ENCODE results near the gene OR9A2.

The OR9A2 gene

GRCh38 chr7:143027032-143027431 lies at the start of gene OR9A2:
OR9A2 (minus strand) TSS chr7:143027132; CDS start chr7:143027132, 0 bp downstream.
- DNase-seq (ENCODE audit: low spot score) = no peak

GRCh38 chr7:143074141-143074540 lies 47.2 kb upstream of the OR9A2 start:
- DNase-seq (ENCODE audit: low spot score) (no peak), FAIRE-seq (no peak)

More at GRCh38 chr7:143027032-143027431, at the start of gene OR9A2:
- no peak for FAIRE-seq

- FAIRE-seq (no peak), DNase-seq (ENCODE audit: low spot score) (no peak)
Observed at GRCh38 chr7:143073556-143073955, 46.6 kb upstream of the OR9A2 start.

GRCh38 chr7:143069912-143070500 lies 43.1 kb upstream of the OR9A2 start:
- no peak for FAIRE-seq
- DNase-seq (ENCODE audit: low spot score) = no peak

GRCh38 chr7:143068446-143068845 lies 41.5 kb upstream of the OR9A2 start:
- no peak for FAIRE-seq
- DNase-seq (ENCODE audit: low spot score) = no peak

GRCh38 chr7:143063741-143064140 lies 36.8 kb upstream of the OR9A2 start:
- no peak for DNase-seq (ENCODE audit: low spot score)
- no peak for FAIRE-seq

GRCh38 chr7:143055754-143056153 lies 28.8 kb upstream of the OR9A2 start:
- DNase-seq (ENCODE audit: low spot score) (no peak), FAIRE-seq (no peak)

GRCh38 chr7:143054621-143055020 lies 27.7 kb upstream of the OR9A2 start:
- DNase-seq (ENCODE audit: low spot score) (no peak), FAIRE-seq (no peak)

- DNase-seq (ENCODE audit: low spot score) = no peak
- no peak for FAIRE-seq
Observed at GRCh38 chr7:143052041-143052440, 25.1 kb upstream of the OR9A2 start, which contains the start of gene OR6V1. OR6V1 (plus strand) TSS chr7:143052341; CDS start chr7:143052341, 0 bp downstream.

GRCh38 chr7:143050931-143051330 lies 24.0 kb upstream of the OR9A2 start:
- DNase-seq (ENCODE audit: low spot score) = no peak
- FAIRE-seq = no peak

GRCh38 chr7:143049362-143049761 lies 22.4 kb upstream of the OR9A2 start:
- no peak for FAIRE-seq
- no peak for DNase-seq (ENCODE audit: low spot score)

GRCh38 chr7:143048827-143049226 lies 21.9 kb upstream of the OR9A2 start:
- FAIRE-seq (no peak), DNase-seq (ENCODE audit: low spot score) (no peak)

GRCh38 chr7:143047326-143047725 lies 20.4 kb upstream of the OR9A2 start:
- DNase-seq (ENCODE audit: low spot score) (no peak), FAIRE-seq (no peak)

GRCh38 chr7:143046426-143046851 lies 19.5 kb upstream of the OR9A2 start:
- FAIRE-seq = no peak
- peak; percentile 13 for DNase-seq (ENCODE audit: low spot score)

GRCh38 chr7:143043391-143043790 lies 16.5 kb upstream of the OR9A2 start:
- FAIRE-seq (no peak), DNase-seq (ENCODE audit: low spot score) (no peak)

GRCh38 chr7:143042790-143043271 lies 15.9 kb upstream of the OR9A2 start:
- DNase-seq (ENCODE audit: low spot score) (no peak), FAIRE-seq (no peak)

- FAIRE-seq = no peak
Observed at GRCh38 chr7:143042159-143042789, 15.3 kb upstream of the OR9A2 start.

GRCh38 chr7:143041346-143041745 lies 14.4 kb upstream of the OR9A2 start:
- no peak for DNase-seq (ENCODE audit: low spot score)
- no peak for FAIRE-seq

More at GRCh38 chr7:143042159-143042789, 15.3 kb upstream of the OR9A2 start:
- DNase-seq (ENCODE audit: low spot score) = no peak

- DNase-seq (ENCODE audit: low spot score) (no peak), FAIRE-seq (no peak)
Observed at GRCh38 chr7:143040209-143040715, 13.3 kb upstream of the OR9A2 start.

GRCh38 chr7:143038635-143039034 lies 11.7 kb upstream of the OR9A2 start:
- FAIRE-seq = no peak
- DNase-seq (ENCODE audit: low spot score) = no peak

GRCh38 chr7:143027683-143028082 lies 751 bp upstream of the OR9A2 start:
- FAIRE-seq = no peak
- DNase-seq (ENCODE audit: low spot score) = no peak

- no peak for FAIRE-seq
- DNase-seq (ENCODE audit: low spot score) = no peak
Observed at GRCh38 chr7:143025371-143025770, 1.6 kb downstream of the OR9A2 start.

- FAIRE-seq (no peak), DNase-seq (ENCODE audit: low spot score) (no peak)
Observed at GRCh38 chr7:143023047-143023446, 3.9 kb downstream of the OR9A2 start.
